Right lobe of liver (tissue), 4 donors: ENCODE data around the gene CYREN.

Experiments
- CTCF ChIP-seq, 4 donors: fragments of 200-600 bp in 3 of 4; fragments of 450-650 bp in 1 of 4; IDR thresholded peaks; one replicate each; pipeline versions ENCODE4 v1.5.1 to v1.8.0; 2016 to 2022; ENCODE audit warnings: antibody characterized with exemption in 4 of 4, mild to moderate bottlenecking in 2 of 4
- POLR2A ChIP-seq: fragments of 450-650 bp; IDR thresholded peaks from one replicate; pipeline ENCODE4 v1.6.1; 2017; ENCODE audit warnings: antibody characterized with exemption, mild to moderate bottlenecking
- donor health status: DM: no; HTN: no; CAD: no.
- donor health status: DM: no; HTN: no; CAD: no.
- donor health status: DM: no; HTN: yes; CAD: no.

GRCh38 chr7:135147341-135147898 is 23.1 kb downstream of the CYREN start:
- TF ChIP-seq POLR2A = no peak
- no peak for TF ChIP-seq CTCF (IDR thresholded peaks at IDR 0.05)
